ENCODE data around the gene CRIP2. TPM values are rescaled to one million over a fixed set of nuclear protein-coding genes. Genes with fewer than 3 reads are reported as not detected.

The CRIP2 gene
- total RNA-seq, 1 donor: 8.6 TPM

DNA sequence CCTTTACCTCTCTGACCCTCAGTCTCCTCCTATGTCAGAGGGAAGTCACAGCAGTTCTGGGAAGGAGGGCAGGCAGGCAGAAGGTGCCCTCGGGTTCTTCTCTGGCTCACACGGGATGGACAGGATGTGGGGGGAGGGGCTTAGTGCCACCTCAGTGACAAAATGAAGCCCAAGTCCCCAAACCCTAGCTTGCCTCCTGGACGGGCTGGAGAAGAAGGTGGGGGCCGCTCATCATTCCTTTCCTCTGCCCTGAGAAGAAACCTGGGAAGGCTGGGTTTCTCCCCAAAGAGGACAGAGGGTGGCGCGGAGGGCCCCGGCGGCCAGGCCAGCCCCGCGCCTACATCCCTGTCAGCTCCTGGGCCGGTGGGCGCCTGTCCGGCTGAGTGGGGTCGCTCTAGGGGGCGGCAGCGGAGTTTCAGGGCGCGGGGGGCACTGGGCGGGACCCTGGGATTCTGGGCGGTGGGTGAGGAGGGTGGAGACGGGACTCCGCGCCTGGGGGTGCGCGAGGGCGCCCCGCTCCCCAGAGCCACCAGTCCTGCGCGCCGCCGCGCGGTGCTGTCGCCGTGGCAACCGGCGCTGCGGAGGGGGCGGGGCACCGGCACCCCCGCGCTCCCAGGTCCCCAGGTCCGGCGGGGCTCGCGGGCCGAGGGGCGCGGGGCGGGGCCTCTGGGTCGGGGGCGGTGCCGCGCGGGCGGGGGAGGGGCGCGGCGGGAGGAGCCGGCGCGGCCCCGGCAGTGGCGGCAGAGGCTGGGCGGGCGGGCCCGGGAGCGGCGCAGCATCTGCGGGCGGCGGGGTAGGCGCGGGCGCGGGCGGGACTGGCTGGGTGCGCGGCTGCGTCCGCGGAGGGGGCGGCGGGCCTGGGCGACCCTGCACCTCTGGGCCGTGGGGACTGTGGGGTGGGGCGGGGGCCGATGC lies 51.5 kb downstream of the CRIP2 start, which contains the start of gene TMEM121:
Gene TMEM121, plus strand, starts transcription at position 723 of the 915 bp plus-strand sequence. CDS start 2,252 bp downstream, outside the sequence.
- no peak for DNase-seq (ENCODE audit: low read depth)

DNA sequence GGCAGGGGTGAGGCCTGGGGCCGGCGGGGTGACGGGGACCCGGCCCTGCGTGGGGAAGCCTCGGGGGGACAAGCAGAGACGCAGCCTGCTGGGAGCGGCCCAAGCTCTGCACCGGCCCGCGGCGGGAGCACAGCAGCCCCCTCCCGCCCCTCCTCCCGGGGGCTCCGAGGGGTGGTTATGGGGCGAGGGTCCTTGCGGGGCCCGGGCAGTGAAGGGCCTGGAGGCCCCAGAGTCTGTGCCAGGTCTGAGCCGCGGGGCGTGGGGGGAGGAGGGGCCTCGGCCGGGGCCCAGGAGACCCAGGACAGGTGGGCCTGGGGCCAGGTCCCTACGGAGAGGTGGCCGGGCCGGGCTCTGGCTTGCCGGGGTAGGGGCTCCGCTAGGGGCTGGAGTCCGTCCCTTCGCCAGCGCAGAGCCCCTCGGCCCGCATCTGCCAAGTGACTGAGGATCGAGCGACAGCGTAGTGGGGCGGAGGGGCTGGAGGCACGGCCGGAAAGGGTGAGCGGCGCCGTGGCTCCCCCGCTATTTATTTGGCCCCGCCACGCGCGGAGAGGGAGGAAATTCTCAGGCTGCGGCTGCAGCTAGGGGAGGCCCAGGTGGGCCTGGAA lies 52.3 kb downstream of the CRIP2 start:
- peak overlapping the region; percentile 65 for H3K4me3 ChIP-seq (ENCODE audit: low read depth, low read length)
- TF ChIP-seq, protein P1, sequence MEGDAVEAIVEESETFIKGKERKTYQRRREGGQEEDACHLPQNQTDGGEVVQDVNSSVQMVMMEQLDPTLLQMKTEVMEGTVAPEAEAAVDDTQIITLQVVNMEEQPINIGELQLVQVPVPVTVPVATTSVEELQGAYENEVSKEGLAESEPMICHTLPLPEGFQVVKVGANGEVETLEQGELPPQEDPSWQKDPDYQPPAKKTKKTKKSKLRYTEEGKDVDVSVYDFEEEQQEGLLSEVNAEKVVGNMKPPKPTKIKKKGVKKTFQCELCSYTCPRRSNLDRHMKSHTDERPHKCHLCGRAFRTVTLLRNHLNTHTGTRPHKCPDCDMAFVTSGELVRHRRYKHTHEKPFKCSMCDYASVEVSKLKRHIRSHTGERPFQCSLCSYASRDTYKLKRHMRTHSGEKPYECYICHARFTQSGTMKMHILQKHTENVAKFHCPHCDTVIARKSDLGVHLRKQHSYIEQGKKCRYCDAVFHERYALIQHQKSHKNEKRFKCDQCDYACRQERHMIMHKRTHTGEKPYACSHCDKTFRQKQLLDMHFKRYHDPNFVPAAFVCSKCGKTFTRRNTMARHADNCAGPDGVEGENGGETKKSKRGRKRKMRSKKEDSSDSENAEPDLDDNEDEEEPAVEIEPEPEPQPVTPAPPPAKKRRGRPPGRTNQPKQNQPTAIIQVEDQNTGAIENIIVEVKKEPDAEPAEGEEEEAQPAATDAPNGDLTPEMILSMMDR (IDR thresholded peaks at IDR 0.05; ENCODE audit: insufficient read depth, low read depth, low read length): no peak
- DNase-seq (ENCODE audit: low read depth): no peak

More for the DNA sequence above, 51.5 kb downstream of the CRIP2 start, which contains the start of gene TMEM121:
- H3K4me3 ChIP-seq (ENCODE audit: low read depth, low read length): peak within 1 kb of the TSS; percentile 65
- TF ChIP-seq, protein P1 (IDR thresholded peaks at IDR 0.05; ENCODE audit: insufficient read depth, low read depth, low read length): no peak

DNA sequence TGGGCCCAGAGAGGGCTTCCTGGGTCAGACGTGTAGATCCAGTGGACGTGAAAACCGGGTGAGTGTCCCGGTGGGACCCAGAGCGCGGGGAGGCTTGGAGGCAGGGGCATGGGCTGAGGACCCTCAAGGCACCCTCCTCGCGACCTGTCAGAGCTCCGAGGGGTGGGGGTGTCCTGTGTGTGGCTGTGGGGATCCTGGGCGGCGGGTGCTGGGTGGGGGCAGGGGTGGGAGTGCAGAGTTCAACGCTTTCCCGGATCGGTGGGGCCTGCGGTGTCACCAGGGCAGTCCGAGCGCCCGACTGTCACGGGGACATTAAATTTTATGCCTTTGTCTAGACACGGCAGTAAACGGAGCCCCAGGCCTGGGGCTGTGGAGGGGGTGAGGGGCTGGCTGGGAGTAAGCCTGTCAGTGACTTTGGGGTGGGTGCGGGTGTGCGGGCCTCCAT lies 52.8 kb downstream of the CRIP2 start:
- TF ChIP-seq, protein P1 (IDR thresholded peaks at IDR 0.05; ENCODE audit: insufficient read depth, low read depth, low read length): no peak
- no peak for DNase-seq (ENCODE audit: low read depth)
- peak overlapping the region; percentile 65 for H3K4me3 ChIP-seq (ENCODE audit: low read depth, low read length)

DNA sequence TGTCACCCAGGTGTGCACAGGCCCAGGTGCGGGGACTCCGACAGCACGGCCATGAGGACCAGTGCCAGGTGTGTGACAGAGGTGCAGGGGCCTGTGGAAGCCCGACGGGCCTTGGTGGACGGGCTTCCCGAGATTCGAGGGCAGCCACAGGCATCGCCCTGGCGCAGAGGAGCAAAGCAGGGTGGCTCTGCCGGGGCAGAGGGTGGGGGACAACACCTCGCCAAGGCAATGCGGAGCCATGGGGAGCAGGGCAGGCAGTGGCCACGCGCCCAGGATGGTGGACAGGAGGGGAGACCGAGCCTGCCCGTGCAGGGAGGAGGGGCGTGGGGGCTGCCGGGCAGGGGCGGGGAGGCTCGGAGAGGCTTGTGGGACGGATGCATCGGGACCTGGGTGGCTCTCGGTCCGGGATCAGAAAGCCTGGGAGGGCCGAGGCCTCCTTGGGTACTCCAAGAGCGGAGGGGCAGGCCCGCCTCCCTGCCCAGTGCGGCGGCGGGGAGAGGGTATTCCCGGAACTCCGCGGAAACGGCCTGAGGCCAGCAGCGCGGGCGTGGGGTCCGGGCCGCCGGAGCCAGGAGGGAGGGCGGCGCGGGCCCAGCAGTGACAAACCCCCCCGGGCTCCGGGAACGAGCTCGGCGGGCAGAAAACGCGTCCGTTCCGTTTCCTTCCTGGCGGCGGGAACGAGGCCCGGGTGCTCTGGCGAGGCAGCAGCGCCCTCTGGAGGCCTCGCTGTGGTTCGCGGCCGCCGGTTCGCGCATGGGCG lies 53.4 kb downstream of the CRIP2 start:
- H3K4me3 ChIP-seq (ENCODE audit: low read depth, low read length): peak overlapping the region; percentile 65
- DNase-seq (ENCODE audit: low read depth): peak; percentile 67
- TF ChIP-seq, protein P1 (IDR thresholded peaks at IDR 0.05; ENCODE audit: insufficient read depth, low read depth, low read length): peak; percentile 73

DNA sequence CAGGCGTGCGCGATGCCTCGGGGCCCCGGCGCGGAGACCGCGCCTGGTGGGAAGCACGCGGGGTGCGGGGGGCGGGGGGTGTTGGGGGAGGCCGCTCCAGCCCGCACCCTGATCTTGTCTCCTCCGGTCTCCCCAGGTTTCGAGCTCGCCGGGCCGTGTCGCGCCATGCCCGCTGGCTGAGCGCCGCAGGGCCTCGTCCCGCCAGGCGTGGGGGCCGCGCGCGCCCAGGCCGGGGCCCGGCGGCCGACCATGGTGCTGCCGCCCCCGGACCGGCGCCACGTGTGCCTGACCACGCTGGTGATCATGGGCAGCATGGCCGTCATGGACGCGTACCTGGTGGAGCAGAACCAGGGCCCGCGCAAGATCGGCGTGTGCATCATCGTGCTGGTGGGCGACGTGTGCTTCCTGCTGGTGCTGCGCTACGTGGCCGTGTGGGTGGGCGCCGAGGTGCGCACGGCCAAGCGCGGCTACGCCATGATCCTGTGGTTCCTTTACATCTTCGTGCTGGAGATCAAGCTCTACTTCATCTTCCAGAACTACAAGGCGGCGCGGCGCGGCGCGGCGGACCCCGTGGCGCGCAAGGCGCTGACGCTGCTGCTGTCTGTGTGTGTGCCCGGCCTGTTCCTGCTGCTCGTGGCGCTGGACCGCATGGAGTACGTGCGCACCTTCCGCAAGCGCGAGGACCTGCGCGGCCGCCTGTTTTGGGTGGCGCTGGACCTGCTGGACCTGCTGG lies 54.1 kb downstream of the CRIP2 start:
- no peak overlapping the region for H3K4me3 ChIP-seq (ENCODE audit: low read depth, low read length)
- DNase-seq (ENCODE audit: low read depth): no peak
- TF ChIP-seq, protein P1 (IDR thresholded peaks at IDR 0.05; ENCODE audit: insufficient read depth, low read depth, low read length): no peak

DNA sequence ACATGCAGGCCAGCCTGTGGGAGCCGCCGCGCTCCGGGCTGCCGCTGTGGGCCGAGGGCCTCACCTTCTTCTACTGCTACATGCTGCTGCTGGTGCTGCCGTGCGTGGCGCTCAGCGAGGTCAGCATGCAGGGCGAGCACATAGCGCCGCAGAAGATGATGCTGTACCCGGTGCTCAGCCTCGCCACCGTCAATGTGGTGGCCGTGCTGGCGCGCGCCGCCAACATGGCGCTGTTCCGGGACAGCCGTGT lies 54.6 kb downstream of the CRIP2 start:
- H3K4me3 ChIP-seq (ENCODE audit: low read depth, low read length): no peak overlapping the region
- no peak for DNase-seq (ENCODE audit: low read depth)
- TF ChIP-seq, protein P1 (IDR thresholded peaks at IDR 0.05; ENCODE audit: insufficient read depth, low read depth, low read length): no peak

Measured in fibroblast of villous mesenchyme (primary cell).